Activated gamma-delta T cell (primary cell): ENCODE measurements around the gene HSPE1.
"Not testable (repeated sequence)": the region's sequence is repeated elsewhere in the genome, so short reads cannot be mapped to it uniquely, and the experiment has no call there.

ENCODE experiments used
- DNase-seq: peaks from one replicate; lab custom pipeline; 2025; lab: John Stamatoyannopoulos, UW

Gene HSPE1

GRCh38 chr2:197498235-197498936 lies 1.8 kb upstream of the HSPE1 start:
- DNase-seq: no peak

GRCh38 chr2:197498937-197499593 lies 1.1 kb upstream of the HSPE1 start:
- DNase-seq: peak; percentile 30

- DNase-seq: no peak
Observed at GRCh38 chr2:197500503-197501131, 438 bp downstream of the HSPE1 start.

GRCh38 chr2:197502201-197502600 lies 2.0 kb downstream of the HSPE1 start:
- no peak for DNase-seq

GRCh38 chr2:197502685-197503084 lies 2.5 kb downstream of the HSPE1 start:
- DNase-seq: no peak

GRCh38 chr2:197504000-197504399 lies 3.8 kb downstream of the HSPE1 start:
- DNase-seq: no peak

GRCh38 chr2:197504512-197504911 lies 4.3 kb downstream of the HSPE1 start:
- no peak for DNase-seq

GRCh38 chr2:197506658-197507057 lies 6.5 kb downstream of the HSPE1 start:
- DNase-seq: no peak

- DNase-seq: no peak
Observed at GRCh38 chr2:197513915-197514314, 13.7 kb downstream of the HSPE1 start.

GRCh38 chr2:197514754-197515153 lies 14.6 kb downstream of the HSPE1 start:
- no peak for DNase-seq

- DNase-seq: no peak
Observed at GRCh38 chr2:197515315-197515738, 15.1 kb downstream of the HSPE1 start.

- DNase-seq: peak; percentile 91
Observed at GRCh38 chr2:197515739-197516392, 15.7 kb downstream of the HSPE1 start, which contains the start of gene MOB4. Gene MOB4, plus strand, starts transcription at chr2:197516066. Its CDS starts 21 bp downstream, at chr2:197516087.

GRCh38 chr2:197516393-197516761 lies 16.2 kb downstream of the HSPE1 start:
- DNase-seq: no peak

- DNase-seq: no peak
Observed at GRCh38 chr2:197517150-197517549, 17.0 kb downstream of the HSPE1 start.

- DNase-seq: no peak
Observed at GRCh38 chr2:197538412-197538811, 38.2 kb downstream of the HSPE1 start.

GRCh38 chr2:197539734-197540133 lies 39.6 kb downstream of the HSPE1 start:
- DNase-seq: no peak

GRCh38 chr2:197543206-197543605 lies 43.0 kb downstream of the HSPE1 start:
- no peak for DNase-seq

GRCh38 chr2:197547163-197547900 lies 47.2 kb downstream of the HSPE1 start:
- DNase-seq: no peak

- DNase-seq: no peak
Observed at GRCh38 chr2:197548582-197548981, 48.4 kb downstream of the HSPE1 start.

- DNase-seq: not testable (repeated sequence)
Observed at GRCh38 chr2:197551260-197551659, 51.1 kb downstream of the HSPE1 start.
